HG03066 (cell line): Measurements from ENCODE around the gene MAGI1.
"Not testable (repeated sequence)": the region's sequence is repeated elsewhere in the genome, so short reads cannot be mapped to it uniquely, and the experiment has no call there.

Experiments
- ATAC-seq: cut with Tn5 transposase; IDR thresholded peaks from one replicate; pipeline ENCODE4 v1.9.1; 2021; ENCODE audit warnings: low read depth; ENCODE audit not compliant: unreplicated experiment

MAGI1 gene

DNA sequence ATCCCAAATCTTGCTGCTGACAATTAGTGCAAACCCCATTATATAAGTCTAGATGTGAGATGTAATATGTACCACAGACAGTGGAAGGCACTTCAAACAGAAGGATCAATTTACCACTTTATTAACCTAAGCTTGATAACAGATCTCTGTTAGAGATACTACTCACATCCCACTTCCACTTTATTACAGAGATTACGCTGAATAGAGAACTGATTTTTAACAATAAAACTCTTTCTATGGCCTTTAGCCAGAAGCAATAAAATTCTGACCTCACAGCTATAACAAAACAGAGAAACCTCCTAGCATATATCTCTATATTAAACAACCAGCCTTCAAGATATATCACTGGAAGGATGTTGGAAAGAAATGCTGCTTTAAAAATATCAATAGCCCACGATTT, 517.7 kb downstream of the MAGI1 start:
- no peak for ATAC-seq

DNA sequence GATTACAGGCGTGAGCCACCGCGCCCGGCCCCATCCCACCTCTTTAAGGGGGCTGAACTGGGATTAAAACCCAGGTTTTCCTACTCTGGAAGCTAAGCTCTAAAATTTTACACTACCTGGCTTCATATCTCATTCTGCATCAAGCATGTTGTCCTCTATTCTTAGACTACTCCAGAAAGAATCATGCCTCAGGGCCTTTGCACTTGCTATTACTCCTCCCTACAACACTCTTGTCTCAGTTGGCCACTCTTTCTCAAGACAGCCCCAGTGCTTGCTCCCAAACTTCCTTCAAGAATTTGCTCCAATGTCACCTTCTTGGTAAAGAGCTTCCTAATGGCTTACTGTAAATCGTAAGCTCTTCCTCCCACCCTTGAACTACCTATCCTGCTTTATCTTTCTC, 521.7 kb downstream of the MAGI1 start:
- no peak for ATAC-seq

DNA sequence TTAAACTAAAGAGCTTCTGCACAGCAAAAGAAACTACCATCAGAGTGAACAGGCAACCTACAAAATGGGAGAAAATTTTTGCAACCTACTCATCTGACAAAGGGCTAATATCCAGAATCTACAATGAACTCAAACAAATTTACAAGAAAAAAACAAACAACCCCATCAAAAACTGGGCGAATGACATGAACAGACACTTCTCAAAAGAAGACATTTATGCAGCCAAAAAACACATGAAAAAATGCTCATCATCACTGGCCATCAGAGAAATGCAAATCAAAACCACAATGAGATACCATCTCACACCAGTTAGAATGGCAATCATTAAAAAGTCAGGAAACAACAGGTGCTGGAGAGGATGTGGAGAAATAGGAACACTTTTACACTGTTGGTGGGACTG, 524.4 kb downstream of the MAGI1 start:
- not testable (repeated sequence) for ATAC-seq

DNA sequence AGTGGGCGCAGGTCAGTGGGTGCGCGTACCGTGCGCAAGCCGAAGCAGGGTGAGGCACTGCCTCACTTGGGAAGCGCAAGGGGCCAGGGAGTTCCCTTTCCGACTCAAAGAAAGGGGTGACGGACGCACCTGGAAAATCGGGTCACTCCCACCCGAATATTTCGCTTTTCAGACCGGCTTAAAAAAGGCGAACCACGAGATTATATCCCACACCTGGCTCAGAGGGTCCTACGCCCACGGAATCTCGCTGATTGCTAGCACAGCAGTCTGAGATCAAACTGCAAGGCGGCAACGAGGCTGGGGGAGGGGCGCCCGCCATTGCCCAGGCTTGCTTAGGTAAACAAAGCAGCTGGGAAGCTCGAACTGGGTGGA, 529.3 kb downstream of the MAGI1 start:
- not testable (repeated sequence) for ATAC-seq

DNA sequence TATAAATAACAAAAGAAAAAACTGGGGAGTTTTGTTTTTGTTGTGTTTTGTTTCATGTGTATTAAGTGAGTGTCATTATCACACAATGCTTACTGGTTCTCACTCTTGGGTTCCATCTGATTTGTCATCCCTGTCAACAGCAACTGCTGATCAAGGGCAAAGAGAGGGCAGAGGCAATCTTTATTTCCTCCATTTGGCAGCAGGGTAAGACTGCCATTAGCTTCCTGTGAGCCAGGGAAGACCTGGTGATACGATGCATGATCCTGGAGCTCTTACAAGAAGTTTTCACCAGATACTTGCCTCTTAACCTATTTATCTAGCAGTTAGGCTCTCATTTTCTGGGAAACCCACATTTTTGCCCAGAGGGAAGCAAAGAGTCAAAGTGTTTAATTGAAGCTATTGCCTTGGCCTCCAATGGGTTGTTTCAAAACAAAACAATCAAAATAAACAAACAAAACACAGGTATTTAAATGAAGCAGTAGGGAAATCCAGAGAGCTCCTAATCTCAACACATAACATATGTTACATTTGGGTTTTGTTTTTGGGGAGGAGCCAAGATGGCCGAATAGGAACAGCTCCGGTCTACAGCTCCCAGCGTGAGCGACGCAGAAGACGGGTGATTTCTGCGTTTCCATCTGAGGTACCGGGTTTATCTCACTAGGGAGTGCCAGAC, 529.8 kb downstream of the MAGI1 start:
- no peak for ATAC-seq

DNA sequence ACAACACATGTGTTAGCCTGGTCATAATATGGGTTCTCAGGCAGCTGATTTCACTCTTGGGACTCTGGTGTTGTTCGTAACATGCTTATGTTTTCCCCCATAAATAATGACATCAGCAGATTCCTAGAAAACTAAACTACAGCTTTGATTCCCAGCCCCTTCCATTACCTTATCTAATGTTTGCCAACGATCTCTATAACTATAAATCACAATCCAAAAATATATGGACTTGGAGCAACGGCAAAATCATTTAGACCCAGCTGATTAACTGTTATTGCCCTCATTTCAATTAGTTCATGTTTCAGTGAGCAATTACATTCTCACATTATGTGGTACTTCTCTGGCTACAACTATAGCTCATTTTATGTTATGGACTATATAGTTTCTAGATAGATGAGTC, 531.3 kb downstream of the MAGI1 start:
- no peak for ATAC-seq

DNA sequence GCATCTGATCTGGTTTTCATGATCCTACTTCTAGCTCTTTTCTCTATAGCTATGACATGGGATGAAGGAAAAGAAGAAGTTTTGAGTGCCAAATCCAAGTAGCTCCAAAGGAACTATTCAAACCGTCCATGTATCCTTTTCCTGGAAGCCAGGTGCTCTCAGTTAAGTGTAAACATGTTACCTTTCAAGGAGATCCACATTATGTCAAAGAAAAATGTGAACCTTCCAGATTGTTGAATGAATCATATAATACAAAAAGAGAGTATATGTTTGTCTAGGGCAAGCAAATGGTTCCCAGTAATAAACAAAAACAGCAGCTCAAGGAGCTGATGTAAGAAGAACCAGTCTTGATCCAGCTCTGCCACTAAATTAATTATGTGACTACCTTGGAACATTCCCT, 534.9 kb downstream of the MAGI1 start:
- ATAC-seq = no peak

DNA sequence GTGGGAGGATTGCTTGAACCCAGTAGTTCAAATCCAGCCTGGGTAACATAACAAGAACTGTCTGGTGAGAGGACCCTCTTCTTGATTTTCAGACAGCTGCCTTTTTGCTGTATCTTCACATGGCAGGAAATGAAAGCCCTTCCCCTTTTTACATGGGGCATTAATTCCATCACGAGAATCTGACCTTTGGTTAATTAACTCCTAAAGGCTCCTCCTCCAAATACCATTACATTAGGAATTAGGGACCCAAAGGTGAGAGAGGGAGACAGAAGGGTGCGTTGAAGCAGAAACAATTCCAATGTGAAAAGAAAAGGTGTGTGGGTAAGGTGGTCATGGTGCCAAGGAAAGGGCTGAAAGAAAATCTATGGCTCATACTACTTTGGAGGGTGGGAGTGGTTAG, 536.2 kb downstream of the MAGI1 start:
- no peak for ATAC-seq

DNA sequence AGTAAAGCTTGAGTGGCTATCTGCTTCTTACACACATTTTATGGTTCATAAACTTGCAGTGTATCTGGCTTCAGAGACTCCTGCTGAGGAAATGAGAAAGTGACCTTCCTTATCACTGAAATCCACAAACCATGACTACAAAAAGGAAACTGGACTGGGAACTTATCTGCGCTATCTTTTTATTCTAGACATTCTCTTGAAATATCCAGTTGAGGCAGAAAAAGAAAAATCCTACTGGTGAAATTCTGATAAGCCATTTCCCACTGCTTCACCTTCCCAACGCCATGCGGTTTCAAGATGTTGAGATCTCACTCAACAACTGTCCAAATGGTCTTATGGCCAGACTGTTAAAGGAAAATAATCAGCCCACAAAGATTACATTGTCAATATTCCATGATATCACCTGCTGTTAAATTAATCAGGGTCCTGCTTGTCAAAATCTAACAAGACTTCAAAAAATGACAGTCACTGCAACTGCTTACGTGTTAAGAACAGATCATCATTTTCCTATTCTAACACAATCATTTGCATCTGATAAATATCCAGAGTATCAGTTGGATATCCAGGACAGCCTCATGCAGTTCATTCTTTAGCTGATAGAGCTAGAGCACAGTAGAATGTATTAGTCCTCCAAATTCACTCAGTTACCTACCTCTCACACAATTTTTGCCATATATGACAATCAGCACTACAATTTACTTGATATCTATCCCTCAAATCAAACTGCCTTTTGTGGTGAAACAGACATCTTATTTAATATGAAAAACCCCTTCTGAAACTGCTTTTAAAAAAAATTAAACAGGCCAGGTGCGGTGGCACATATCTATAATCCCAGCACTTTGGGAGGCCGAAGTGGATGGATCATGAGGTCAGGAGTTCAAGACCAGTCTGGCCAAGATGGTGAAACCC, 538.1 kb downstream of the MAGI1 start:
- no peak for ATAC-seq

DNA sequence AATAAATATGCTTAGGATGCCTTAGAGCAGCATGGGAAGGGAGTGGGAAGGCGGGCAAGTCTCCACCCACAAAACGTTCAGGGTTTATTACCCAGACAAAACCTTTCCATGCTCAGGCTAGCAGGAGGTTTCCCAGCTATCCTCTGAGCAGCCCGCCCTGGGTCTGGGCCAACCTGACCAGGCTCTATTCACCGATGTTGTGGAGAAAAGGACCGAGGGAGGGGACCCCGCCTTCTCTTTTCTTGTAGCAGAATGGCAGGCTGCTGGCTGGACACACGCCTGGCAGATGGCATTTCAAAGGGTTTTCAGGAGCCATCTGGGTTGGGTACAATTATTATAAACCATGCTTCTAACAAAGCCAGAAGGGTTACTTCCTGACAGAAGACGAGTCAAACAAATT, 540.9 kb downstream of the MAGI1 start:
- no peak for ATAC-seq

DNA sequence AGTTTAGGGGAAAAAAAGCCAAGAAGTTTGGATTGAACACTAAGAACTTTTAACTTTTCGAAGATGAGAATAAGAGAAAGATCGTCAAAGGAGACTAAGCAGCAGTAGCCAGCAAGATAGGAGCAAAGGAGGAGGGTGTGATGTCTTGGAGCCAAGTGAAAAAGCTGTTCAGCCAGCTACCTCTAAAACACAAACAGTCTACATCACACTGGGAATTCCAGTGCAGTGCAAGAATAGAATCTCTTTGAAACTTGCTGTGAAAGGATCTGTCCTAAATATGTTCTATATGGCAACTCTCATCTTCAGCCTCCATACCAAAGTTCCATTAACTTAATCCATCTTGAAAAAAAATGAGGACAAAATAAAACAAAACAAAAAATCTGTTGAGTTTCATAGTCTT, 541.5 kb downstream of the MAGI1 start:
- ATAC-seq = no peak

DNA sequence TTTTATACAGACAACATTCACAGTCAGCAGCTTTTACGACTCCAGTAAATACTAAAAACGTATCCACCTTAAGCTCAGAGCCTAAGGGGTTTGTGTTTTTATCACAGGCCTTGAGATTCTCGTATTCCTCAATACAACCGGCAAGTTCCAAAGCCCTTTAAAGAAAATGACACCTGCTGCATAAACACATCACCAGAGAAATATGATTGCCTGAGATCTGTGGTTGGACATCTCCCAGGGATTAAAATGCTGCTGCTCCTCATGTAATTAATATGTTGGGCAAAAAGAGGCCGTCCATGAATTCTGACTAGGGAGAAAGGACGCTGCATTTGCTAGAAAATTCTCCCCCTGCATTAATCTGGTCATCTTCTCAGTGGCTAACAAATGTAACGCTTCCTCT, 544.8 kb downstream of the MAGI1 start:
- ATAC-seq = no peak

DNA sequence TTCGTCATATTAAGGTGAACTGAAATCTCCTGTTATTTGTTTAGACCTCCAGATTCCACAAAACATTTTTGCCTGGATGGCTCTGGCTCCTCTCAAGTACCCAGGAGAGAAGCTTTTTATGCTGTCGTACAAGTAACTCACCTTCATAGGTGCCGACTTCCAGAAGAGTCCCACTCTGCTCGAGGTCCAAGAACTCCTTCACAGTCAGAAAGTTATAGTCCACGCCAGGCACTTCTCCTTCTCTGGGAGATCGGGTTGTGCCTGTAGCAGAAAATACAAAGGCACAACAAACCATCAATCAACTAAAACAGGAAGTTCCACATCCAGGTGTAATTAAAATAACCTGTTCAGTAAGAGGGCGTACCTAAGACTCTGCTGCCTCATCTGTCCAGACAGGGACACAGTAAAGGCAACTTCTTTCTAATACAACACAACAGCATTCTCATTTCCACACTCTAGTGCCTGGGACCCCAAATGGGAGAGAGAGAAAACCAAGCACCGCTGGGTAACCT, 545.3 kb downstream of the MAGI1 start:
- no peak for ATAC-seq

DNA sequence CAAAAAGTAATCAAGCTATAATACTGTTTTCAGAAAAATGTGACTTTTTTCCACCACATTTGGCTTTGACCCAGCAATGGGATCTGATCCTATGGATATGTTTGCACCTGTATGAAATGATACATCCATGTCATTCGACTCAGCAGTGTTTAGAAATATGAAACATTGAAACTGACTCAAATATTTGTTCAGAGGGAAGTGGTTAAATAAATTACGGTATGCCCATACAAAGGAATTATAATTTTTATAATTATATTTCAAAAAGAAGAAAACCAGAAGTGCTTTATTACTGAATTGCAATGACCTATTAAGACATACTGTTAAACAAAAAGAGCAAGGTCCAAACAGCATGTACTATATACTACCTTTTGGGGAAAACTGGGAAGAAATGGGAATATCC, 546.5 kb downstream of the MAGI1 start:
- ATAC-seq = no peak

DNA sequence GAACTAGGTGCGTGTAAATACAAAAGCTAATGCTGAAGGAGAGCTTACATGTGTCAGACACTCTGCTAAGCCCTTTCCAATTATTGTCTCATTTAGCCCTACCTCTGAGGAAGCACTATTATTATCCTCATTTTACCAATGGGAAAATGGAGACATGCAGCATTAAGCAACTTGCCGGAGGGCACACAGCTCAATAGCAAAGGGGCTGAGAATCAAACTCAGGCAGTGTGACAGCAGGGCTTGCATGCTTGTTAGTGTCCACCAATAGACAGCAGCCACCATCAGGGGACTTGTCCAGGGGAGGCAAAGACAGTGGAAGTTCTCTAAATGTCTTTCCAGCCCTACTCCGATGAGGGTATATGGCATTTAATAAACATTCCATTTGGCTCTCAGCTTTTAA, 548.6 kb downstream of the MAGI1 start:
- ATAC-seq = no peak

DNA sequence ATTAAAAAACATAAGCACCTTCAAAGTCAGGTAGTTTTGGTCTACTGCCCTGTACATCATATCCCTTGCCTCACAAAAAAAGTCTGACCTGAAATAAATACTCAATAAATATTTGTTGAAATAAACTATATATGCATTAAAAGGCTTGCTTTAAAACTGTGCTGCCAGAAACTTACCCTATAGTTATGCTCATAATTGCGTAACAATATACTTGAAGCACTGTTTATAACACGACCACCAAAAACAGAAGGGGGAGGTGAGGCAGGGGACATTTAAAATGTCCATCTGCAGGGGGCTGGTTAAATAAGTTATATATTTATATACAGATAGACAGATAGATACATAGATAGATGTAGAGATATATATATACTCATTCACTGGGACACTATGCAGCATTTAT, 549.5 kb downstream of the MAGI1 start:
- no peak for ATAC-seq

DNA sequence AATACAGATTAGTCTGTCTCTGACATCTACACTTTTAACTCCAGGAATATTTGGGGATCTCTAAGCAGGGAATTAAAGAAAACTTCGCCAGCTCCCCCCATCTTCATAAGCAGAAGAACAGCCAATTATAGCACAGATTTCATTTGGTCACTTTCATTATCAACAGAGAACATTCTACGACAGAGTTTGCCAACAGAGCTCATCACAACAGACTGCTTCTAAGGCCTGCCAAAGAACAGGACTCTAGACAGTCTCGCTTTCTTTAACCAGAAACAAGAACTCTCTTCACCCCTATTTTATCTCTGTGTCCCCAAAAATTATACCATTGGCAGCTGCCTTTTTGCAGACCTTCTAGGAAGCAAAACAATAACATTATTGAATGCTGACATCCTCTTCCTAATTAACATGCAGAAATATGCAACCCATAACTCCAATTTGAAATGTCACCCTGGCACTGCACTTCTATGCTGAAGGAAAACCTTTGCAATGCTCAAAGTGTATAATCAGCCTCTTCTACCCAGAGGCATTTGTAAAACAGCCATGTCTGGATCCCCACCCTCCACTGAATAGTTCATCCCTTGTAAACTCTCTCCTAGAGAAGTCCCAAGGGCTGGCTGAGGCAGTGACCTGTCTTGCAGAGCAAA, 552.8 kb downstream of the MAGI1 start:
- no peak for ATAC-seq

DNA sequence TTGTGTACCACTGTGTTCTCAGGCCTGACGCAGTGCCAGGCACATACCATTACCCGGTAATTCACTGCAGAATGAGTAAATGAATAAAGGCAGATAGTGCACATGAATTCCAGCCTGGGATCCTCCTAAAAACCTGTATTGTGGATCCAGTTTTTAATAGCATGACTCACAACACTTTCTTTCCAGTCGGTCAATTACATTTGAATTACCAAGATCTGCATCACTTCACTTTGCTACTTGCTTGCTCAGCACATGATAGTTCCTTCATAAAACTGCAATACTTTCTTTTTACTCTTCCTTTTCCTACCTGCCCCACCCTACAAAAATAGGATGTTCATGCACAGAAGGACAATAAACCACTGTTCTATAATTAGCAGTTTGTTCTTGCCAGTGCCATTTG, 553.8 kb downstream of the MAGI1 start:
- no peak for ATAC-seq

DNA sequence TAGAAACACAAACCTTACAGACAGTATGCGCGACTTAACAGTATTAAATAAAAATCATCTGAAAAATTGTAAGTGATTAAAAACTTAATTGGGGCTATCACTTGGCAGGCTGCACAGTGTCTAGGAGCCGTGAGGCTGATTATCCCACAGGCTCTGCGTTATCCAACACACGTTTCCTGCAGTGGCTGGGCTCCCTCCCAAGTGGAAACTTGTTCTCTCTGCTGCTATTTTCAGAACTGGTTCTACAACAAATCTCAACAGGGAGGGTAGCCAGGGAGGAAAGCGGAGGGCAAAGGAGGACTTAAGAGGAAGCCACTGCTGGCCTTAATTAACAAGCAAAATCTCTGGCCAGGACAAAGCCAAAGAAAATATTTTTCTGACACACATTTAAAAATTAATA, 555.2 kb downstream of the MAGI1 start:
- ATAC-seq = no peak

DNA sequence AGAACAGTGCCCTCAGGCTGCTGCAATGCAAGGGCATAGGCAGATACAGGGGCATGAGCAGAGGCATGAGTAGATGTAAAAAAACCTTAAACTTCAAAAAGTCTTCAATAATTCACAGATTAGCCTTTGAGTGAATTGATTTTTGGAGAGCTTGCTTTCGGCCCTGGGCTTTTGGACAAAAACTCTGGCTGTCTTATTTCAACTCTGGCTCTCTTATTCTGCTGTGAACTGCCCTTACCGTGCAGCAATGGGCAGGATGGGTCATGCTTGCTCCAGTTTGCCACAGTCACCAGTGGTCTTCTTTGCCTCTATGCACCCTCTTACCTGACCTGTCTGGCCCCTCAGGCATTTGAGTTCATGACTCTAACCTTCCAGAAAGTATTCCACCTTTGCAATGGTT, 555.7 kb downstream of the MAGI1 start:
- ATAC-seq = no peak

DNA sequence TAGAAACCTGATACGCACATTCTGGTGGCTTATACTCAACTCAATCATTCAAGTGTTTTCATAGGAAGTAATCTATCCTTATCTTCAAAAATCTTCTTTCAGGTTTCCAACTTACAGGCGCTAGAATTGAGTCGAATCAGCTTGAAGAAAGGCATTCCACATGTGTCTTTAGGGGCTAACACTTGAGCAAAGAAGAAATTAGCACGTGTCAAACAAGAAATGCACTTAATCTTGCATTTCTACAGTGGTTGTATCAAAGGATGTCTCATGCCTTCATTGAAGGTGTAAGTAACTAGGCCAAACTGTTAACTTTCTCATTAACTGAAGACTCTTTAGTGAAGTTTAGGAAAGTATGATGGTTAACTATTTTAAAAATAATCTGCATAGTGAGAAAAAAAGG, 557.6 kb downstream of the MAGI1 start:
- no peak for ATAC-seq

DNA sequence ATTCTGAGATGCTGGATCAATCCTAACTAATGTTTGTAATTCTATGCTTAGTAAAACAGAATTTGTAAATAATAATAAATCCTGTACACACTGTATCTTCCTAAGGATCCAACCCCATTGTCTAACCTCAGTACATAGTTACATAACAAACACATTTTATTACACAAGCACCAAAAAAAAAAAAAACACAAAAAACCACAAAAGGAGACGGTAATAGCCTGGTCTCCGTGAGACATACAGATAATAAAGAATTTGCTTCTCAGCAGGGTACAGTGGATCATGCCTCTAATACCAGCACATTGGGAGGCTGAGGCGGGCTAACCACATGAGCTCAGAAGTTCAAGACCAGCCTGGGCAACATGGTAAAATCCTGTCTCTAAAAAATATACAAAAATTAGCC, 558.7 kb downstream of the MAGI1 start:
- no peak for ATAC-seq
